DMS 273 (cell line): Measurements from ENCODE around the gene RRP9.
"Not testable (repeated sequence)": the region's sequence is repeated elsewhere in the genome, so short reads cannot be mapped to it uniquely, and the experiment has no call there.

Source experiments
- DNase-seq: peaks from one replicate; lab custom pipeline; 2025; ENCODE audit not compliant: unreplicated experiment; lab: John Stamatoyannopoulos, UW

Gene RRP9

DNA sequence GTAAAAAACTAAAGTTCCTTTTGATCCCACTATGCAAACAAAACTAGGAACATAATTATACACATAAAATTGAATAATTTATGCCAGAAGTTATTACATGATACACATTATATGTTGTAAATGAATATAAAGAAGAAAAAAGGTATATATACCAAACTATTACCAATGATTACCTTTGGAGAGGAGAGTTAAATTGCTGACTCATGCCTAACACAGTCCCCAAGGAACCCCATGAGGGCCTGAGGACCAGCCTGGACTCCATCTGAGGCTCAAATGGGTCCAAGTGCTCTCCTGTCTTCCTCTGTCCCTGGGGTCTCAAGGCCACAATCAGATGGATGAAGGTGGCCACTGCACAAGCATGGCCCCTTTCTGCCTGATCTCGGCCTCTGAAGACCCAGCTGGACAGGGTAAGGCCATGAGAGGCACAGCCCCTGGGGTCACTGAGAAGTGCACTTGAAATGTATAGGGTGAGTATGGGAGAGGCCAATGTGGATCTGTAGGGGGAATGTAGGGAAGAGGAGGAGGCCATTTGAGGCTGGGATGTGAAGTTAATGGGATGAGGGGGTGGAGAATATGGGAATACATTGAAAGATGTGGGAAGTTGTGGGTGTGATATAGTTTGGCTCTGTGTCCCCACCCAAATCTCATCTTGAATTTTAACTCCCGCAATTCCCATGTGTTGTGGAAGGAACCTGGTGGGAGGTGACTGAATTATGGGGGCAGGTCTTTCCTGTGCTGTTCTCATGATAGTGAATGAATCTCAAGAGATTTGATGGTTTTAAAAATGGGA, 37.5 kb downstream of the RRP9 start:
- DNase-seq = no peak

DNA sequence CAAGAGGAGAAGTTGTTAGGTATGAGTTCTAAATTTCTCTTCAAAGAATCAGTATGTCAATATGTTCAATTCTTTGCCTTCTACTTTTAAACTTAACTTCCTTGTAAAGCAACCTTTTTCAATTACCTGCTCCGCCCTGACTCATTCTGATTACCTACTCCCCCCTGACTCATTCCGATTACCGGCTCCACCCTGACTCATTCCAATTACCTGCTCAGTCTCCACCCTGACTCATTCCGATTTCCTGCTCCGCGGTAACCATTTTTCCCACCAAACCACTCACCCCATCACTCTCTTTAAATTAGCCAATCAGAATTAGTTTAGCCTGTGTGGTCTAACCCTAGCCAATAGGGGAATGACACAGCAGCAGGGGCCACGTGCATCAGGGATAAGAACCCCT, 39.3 kb downstream of the RRP9 start:
- DNase-seq = not testable (repeated sequence)

DNA sequence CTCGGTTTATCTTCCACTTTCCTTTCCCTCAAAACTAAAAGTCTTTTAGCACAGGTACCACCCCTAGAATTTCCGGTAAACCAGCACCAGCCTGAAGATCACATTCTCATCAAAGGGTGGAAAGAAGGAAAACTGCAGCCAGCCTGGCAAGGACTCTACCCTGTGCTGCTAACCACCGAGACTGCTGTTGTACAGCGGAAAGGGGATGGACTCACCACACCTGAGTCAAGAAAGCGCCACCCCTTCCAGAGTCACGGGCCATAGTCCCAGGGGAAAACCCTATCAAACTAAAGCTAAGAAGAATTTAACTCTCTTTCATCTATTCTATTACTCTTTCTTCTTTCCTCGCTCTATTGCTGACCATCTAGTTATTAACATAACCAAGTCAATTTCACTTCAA, 41.7 kb downstream of the RRP9 start:
- DNase-seq = not testable (repeated sequence)

DNA sequence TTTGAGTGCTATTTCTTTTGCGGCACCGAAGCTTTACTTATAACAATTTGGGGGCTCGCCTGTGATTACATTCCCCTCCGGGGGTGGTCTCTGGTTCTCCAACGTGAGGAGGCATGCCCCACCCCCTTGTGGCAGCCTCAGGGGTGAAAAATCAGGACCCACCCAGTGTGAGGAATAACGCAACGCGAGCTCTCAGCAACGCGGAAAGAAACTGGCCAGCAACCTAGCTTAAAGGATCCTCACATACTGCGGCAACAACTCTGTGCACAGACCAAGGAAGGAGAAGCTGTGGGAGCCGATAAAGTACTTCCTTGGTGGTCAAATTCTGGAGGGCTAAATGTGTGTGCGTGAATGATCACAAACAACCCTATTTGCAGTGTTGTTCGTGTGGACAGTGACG, 44.3 kb downstream of the RRP9 start:
- DNase-seq = no peak

DNA sequence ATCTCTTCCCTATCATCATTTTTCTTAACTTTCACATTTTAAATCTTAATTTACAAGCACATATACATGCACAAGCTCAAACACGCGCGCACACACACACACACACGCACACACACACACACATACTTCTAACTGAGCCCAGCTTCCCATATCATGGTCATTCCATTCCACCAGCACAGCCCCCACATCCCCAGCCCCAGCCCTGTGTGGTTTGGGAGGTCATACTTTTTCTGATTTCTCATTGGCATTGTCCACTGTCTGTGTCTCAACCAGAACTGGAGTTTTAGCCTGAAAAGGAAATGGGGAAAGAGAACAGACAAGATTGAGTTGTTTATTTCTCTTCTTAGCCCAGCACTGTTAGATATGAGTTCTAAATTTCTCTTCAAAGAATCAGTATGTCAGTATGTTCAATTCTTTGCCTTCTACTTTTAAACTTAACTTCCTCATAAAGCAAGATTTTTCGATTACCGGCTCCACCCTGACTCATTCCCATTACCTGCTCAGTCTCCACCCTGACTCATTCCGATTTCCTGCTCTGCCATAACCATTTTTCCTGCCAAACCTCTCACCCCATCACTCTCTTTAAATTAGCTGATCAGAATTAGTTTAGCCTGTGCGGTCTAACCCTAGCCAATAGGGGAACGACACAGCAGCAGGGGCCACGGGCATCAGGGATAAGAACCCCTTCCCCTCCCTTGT, 44.9 kb downstream of the RRP9 start:
- DNase-seq = no peak

DNA sequence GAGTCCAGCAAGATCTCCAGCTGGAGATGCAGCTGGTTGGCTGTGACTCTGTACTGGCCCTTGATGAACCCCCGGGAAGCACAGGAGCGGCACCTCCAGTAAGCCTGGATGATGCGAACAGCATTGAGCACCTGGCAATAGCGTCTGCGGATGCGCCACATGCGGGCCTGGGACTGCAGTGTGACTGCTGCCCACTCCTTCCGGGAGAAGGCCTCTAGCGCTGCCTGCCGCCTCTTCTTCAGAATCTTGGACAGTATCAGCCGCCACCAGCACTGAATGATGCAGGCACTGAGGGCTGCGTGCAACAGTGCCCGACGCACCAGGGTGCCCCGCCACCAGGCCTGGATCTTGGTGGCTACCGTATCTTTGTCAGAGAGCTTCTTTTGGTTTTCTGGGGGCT, 46.8 kb downstream of the RRP9 start:
- no peak for DNase-seq

DNA sequence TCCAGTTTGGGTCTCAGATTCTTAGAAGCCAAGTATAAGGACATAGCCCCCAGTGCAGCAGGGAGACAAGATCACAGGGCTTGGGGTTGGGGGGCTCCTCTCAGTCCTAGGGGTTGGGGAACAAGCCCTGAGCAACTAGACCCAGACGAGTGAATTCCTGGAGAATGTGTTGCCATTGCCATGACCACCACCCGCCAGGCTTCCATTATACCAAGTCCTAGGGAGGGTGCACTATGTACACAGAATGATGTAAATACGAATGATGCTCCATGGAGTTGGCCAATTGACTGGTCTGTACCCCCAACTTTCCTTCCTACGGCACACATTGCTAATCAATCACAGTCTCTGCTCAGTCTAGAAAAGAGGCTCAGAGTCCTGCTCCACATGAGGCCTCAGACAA, 47.3 kb downstream of the RRP9 start:
- no peak for DNase-seq

DNA sequence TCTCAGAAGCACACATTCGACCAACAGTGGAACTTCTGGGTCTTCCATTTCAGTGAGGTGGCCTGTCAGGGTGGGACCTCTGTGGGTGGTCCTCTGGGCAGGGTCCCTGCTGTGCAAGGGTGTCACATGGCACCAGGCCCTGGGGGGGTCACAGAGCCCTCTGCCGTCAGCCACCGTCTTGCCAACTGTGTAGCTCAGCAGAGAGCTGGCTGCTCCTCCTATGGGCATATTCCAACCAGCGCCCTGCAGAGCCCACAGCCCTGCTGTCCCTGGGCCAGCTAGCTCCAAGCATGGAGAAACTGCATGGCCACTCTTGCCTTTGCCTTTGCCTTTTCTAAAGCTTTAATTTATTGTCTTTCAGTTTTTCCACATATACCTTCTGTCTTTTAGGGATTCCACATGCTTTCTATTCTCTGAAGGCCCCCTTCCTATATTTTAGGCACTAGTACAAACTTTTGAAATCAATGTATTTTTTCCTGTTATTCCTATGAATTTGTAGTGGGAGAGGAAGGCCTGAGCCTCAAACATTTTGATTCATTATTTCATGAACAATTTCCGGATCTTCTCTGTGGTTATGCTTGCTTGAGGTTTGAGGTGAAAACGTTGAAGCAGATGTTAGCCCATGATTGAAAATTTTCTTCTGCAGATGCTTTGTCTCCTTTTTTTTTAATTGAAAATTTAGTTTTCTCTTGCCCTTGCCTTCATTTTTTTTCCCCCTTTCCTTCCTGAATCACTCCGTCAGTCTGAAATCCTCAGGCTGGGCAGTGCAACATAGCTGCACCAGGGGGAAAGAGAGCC, 50.3 kb downstream of the RRP9 start:
- no peak for DNase-seq

DNA sequence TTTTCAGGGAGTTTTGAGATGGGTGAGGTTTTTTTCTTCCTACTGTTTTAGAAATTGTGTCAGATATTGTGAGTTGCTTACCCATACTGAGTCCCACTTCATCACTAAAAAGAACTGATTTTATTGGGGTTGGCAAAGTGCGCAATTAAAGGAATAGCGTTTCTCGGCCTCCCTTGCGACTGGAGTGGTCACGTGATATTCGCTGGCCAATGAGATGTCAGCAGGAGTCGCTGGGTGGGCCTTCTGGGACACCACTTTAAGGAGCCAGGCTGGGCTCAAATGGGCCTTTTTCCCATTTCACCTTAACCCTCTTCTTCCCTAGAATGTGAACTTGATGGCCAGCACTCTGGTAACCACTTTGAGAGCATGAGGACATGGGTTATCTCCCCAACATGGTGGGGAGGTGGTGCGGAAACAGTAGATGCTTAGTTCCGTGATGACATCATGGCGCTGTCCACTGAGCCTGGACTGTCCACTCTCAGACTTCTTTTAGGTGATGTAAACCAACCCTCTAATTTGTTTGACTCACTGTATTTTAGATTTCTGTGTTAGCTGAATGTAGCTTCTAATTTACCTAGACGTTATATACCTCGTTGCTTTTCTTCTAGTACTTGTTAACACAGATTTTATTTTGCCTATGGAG, 53.1 kb downstream of the RRP9 start:
- DNase-seq = no peak

DNA sequence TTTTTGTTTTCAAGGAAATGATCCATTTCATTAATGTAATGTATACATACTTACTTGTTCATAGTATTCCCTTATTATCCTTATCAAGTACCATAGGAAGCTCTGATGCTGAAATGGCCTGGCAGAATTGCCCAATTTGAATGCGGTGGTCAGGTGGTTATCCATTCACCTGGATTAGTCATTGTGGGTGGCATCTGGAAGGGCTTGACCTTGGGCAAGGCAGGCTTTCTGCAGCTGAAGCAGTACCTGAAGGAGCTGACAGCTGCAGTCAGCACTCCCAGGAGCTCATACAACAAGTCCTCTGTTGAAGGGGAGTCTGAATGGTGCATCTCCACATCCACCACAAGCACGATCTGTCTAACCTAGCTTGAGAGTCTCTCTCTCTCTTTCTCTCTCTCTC, 54.1 kb downstream of the RRP9 start:
- DNase-seq = no peak

DNA sequence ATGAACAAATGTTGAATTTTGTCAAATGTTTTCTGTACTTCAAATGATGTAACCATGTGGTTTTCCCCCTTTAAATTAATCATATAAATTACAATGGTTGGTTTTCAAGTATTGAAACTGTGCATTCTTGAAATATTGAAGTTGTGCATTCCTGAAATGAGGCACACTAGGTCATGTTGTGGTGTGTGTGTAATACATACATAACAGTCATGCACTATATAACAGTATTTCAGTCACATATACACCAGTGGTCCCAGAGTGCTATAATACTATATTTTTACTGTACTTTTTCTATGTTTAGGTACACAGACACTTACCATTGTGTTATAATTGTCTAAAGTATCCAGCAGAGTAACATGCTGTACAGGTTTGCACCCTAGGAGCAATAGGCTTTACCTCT, 55.3 kb downstream of the RRP9 start:
- DNase-seq = no peak
